ENCODE data around the gene KDM3A.

The KDM3A gene, protein sequence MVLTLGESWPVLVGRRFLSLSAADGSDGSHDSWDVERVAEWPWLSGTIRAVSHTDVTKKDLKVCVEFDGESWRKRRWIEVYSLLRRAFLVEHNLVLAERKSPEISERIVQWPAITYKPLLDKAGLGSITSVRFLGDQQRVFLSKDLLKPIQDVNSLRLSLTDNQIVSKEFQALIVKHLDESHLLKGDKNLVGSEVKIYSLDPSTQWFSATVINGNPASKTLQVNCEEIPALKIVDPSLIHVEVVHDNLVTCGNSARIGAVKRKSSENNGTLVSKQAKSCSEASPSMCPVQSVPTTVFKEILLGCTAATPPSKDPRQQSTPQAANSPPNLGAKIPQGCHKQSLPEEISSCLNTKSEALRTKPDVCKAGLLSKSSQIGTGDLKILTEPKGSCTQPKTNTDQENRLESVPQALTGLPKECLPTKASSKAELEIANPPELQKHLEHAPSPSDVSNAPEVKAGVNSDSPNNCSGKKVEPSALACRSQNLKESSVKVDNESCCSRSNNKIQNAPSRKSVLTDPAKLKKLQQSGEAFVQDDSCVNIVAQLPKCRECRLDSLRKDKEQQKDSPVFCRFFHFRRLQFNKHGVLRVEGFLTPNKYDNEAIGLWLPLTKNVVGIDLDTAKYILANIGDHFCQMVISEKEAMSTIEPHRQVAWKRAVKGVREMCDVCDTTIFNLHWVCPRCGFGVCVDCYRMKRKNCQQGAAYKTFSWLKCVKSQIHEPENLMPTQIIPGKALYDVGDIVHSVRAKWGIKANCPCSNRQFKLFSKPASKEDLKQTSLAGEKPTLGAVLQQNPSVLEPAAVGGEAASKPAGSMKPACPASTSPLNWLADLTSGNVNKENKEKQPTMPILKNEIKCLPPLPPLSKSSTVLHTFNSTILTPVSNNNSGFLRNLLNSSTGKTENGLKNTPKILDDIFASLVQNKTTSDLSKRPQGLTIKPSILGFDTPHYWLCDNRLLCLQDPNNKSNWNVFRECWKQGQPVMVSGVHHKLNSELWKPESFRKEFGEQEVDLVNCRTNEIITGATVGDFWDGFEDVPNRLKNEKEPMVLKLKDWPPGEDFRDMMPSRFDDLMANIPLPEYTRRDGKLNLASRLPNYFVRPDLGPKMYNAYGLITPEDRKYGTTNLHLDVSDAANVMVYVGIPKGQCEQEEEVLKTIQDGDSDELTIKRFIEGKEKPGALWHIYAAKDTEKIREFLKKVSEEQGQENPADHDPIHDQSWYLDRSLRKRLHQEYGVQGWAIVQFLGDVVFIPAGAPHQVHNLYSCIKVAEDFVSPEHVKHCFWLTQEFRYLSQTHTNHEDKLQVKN (N-terminal part only)

DNA sequence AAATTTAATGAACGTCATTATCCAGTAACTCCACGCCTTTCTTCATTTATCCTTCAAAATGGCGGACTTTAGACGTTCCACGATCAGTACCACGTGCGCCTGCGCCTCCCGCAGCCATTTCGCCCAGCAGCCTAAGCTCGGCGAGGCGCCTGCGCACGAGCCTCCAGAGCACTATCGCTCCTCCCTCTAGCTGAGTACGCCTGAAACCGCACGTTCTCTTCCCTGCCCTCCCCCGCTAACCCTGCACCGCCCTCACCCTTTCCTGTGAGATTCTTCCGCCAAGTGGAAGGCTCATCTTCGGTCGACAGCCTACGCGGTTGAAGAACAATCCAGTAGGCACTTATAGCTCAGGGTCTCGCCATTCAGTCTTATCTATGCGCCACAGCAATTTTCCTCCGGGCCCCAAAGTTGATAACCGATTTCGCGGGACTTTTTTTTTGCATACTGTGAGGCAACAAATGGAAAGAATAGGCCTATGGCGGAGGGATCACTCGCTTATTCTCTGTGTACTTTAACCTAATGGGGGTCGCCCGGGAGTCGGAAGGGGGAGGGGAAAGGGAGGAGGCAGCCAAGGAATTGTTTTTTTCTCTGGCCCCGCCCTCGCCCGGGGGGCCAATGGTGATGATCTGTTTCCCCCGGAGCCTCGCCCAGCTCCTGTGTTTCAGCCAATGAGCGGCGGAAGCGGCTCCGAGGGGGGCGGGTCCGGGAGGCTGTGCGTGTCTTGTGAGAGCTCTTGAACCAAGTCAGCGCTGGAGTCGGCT is at the start of gene KDM3A:
KDM3A (plus strand) TSS at position 741 of the 761 bp plus-strand sequence. CDS start 677 bp downstream, outside the sequence.
- DNase-seq (ENCODE audit: insufficient read length, low spot score) (peak; percentile 34), FAIRE-seq (no peak)
- TF ChIP-seq CTCF (IDR thresholded peaks at IDR 0.05; ENCODE audit: insufficient read depth, missing control alignments): no peak

GRCh38 chr2:86392873-86393518 is 48.2 kb upstream of the KDM3A start:
- FAIRE-seq: no peak
- DNase-seq (ENCODE audit: insufficient read length, low spot score): no peak
- TF ChIP-seq CTCF (IDR thresholded peaks at IDR 0.05; ENCODE audit: insufficient read depth, missing control alignments): no peak

- peak; percentile 80 for FAIRE-seq
- no peak for DNase-seq (ENCODE audit: insufficient read length, low spot score)
- TF ChIP-seq CTCF (IDR thresholded peaks at IDR 0.05; ENCODE audit: insufficient read depth, missing control alignments): no peak
These were observed 47.4 kb upstream of the KDM3A start for GRCh38 chr2:86393521-86394491.

DNA sequence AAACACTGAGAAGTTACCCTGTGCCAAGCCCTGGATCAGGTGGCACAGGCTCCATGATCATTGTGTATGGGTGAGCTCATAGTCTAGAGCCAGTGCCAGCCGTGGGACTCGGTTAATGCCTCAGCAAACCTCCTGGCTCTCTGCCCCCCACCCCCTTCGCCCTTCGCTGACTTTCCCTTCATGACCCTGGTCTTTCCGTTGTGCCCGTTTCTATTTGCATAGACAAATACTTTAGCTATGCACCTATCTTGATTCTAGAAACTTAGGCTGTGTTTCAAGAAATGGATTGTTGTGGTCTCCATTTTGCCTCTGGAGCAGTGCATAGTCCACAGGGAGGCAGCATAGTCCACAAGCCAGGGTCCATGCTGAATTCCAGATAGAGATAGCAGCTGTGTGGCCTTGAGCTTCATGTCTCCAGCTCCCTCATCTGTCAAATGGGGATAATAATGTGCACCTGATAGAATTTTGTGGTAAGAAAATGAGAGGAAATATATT is 44.8 kb upstream of the KDM3A start:
- TF ChIP-seq CTCF (IDR thresholded peaks at IDR 0.05; ENCODE audit: insufficient read depth, missing control alignments): peak; percentile 48
- DNase-seq (ENCODE audit: insufficient read length, low spot score) (no peak), FAIRE-seq (no peak)

DNA sequence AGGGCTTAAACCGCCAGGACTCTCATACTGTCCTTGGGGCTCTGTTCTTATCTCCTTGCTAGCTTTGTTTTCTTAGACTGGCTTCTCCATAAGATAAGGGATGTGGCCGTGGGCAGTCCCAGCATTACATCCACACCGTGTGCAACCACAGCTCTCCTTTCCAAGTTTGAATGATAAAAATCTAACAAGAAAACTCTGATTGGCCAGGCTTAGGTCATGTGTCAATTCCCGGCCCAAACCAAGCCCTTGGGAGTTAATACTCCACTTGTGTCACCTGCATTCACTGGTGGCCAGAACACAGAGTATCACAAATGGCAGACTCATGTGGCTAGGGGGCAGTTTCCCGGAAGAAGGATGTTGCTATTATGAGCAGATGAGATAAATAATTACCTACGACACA is 43.2 kb upstream of the KDM3A start:
- DNase-seq (ENCODE audit: insufficient read length, low spot score): no peak
- FAIRE-seq: no peak
- TF ChIP-seq CTCF (IDR thresholded peaks at IDR 0.05; ENCODE audit: insufficient read depth, missing control alignments): no peak

All from D721Med (cell line).